Neural progenitor cell (in vitro differentiated cells): ENCODE data around the gene GABRQ. TPM values are rescaled to one million over a fixed set of nuclear protein-coding genes. Genes with fewer than 3 reads are reported as not detected.

ENCODE experiments used
- DNase-seq: peaks from one replicate; pipeline ENCODE4 v3.0.0-alpha.2; 2016; ENCODE audit warnings: low spot score
- H2AFZ ChIP-seq: fragments of 200-600 bp; sonication (generic); replicated peaks from 2 replicates; pipeline ENCODE4 v1.6.1; 2016; ENCODE audit warnings: antibody characterized with exemption
- H3F3A ChIP-seq: fragments of 200-600 bp; sonication (generic); 2 replicates; pipeline ENCODE4 v1.6.1; 2016; ENCODE audit warnings: antibody characterized with exemption, low read depth
- H3K27ac ChIP-seq: fragments of 200-600 bp; sonication (generic); 2 replicates; pipeline ENCODE4 v1.5.1; 2016; ENCODE audit warnings: mild to moderate bottlenecking
- H3K27me3 ChIP-seq: fragments of 200-600 bp; sonication (generic); 2 replicates; pipeline ENCODE4 v1.6.1; 2016; ENCODE audit warnings: mild to moderate bottlenecking, moderate library complexity
- H3K36me3 ChIP-seq: fragments of 200-600 bp; sonication (generic); 2 replicates; pipeline ENCODE4 v1.5.1; 2016
- H3K4me1 ChIP-seq: fragments of 200-600 bp; sonication (generic); 2 replicates; pipeline ENCODE4 v1.6.1; 2016; ENCODE audit warnings: mixed run types
- H3K4me2 ChIP-seq: fragments of 200-600 bp; sonication (generic); 2 replicates; pipeline ENCODE4 v1.6.1; 2016
- H3K4me3 ChIP-seq: fragments of 200-600 bp; sonication (generic); 2 replicates; pipeline ENCODE4 v1.5.1; 2016
- H3K79me2 ChIP-seq: fragments of 200-600 bp; sonication (generic); 2 replicates; pipeline ENCODE4 v1.6.1; 2016; ENCODE audit warnings: low read depth
- H3K9ac ChIP-seq: fragments of 200-600 bp; sonication (generic); 2 replicates; pipeline ENCODE4 v1.6.1; 2016
- H3K9me3 ChIP-seq: fragments of 200-600 bp; sonication (generic); 2 replicates; pipeline ENCODE4 v1.5.1; 2016; ENCODE audit warnings: low read depth
- H4K20me1 ChIP-seq: fragments of 200-600 bp; sonication (generic); 2 replicates; pipeline ENCODE4 v1.6.1; 2016; ENCODE audit warnings: low read depth
- H3K27ac Mint-ChIP-seq: 3 replicates; pipeline ENCODE4 v1.8.0; 2021; ENCODE audit warnings: mixed read lengths
- H3K27me3 Mint-ChIP-seq: 2 replicates; pipeline ENCODE4 v1.8.0; 2022; ENCODE audit warnings: low read depth, mild to moderate bottlenecking, inconsistent platforms, moderate library complexity, mixed read lengths; ENCODE audit not compliant: insufficient read depth
- H3K36me3 Mint-ChIP-seq: 3 replicates; pipeline ENCODE4 v1.8.0; 2021; ENCODE audit warnings: mixed read lengths
- H3K4me1 Mint-ChIP-seq: 3 replicates; pipeline ENCODE4 v1.8.0; 2021; ENCODE audit warnings: mixed read lengths
- H3K4me3 Mint-ChIP-seq: 3 replicates; pipeline ENCODE4 v1.8.0; 2021; ENCODE audit warnings: mild to moderate bottlenecking, moderate library complexity, mixed read lengths
- H3K9me3 Mint-ChIP-seq: 3 replicates; pipeline ENCODE4 v1.8.0; 2020; ENCODE audit warnings: mixed read lengths
- EZH2 ChIP-seq: fragments of 200-600 bp; sonication (generic); IDR thresholded peaks from 2 replicates; pipeline ENCODE4 v1.6.1; 2017; ENCODE audit warnings: antibody characterized with exemption, mild to moderate bottlenecking, moderate library complexity
- EZH2phosphoT487 ChIP-seq: fragments of 200-600 bp; sonication (generic); IDR thresholded peaks from 2 replicates; pipeline ENCODE4 v1.6.1; 2017; ENCODE audit warnings: antibody characterized with exemption
- total RNA-seq: library from RNA; depleted of rRNA; stranded (reverse); fragments of >200 nt; gene quantifications from 2 replicates; pipeline ENCODE4 v1.2.3, GENCODE V29; 2015; ENCODE audit warnings: low replicate concordance
- TF ChIP-seq, protein P1 (sequence below): fragments of 200-600 bp; sonication (generic); IDR thresholded peaks from 2 replicates; pipeline ENCODE4 v1.5.1; 2017; ENCODE audit warnings: antibody characterized with exemption, mild to moderate bottlenecking

GABRQ gene
- total RNA-seq, 1 donor from 2014 or later: 1.5 TPM

DNA sequence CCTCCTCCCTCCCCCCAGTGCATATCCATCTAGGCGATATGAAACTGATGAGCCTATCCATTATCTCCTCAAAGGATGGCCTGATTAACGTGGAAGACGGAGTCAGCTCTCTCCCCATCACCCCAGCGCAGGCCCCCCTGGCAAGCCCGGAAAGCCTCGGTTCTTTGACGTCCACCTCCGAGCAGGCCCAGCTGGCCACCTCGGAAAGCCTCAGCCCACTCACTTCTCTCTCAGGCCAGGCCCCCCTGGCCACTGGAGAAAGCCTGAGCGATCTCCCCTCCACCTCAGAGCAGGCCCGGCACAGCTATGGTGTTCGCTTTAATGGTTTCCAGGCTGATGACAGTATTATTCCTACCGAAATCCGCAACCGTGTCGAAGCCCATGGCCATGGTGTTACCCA is 14.8 kb downstream of the GABRQ start:
- Histone ChIP-seq H3K27ac (no peak overlapping the region), H3K9me3 (no peaks in the 10 kb centered on the region), H3K9ac (no peak overlapping the region), H3K36me3 (no peaks in the 10 kb centered on the region), H2AFZ (no peak overlapping the region), H3K4me3 (no peak overlapping the region), H3K79me2 (no peaks in the 10 kb centered on the region), H3F3A (no peaks in the 10 kb centered on the region), H3K4me1 (no peaks in the 10 kb centered on the region), H3K27me3 (no peaks in the 10 kb centered on the region), H3K4me2 (no peak overlapping the region), H4K20me1 (no peaks in the 10 kb centered on the region)
- Mint-ChIP-seq H3K27me3 (peaks cover 2% of the 10 kb centered on the region), H3K4me1 (no peaks in the 10 kb centered on the region), H3K9me3 (peaks cover 5% of the 10 kb centered on the region), H3K36me3 (no peaks in the 10 kb centered on the region), H3K4me3 (no peak overlapping the region), H3K27ac (no peak overlapping the region)
- TF ChIP-seq EZH2 (no peak), EZH2phosphoT487 (no peak)
- TF ChIP-seq, protein P1, sequence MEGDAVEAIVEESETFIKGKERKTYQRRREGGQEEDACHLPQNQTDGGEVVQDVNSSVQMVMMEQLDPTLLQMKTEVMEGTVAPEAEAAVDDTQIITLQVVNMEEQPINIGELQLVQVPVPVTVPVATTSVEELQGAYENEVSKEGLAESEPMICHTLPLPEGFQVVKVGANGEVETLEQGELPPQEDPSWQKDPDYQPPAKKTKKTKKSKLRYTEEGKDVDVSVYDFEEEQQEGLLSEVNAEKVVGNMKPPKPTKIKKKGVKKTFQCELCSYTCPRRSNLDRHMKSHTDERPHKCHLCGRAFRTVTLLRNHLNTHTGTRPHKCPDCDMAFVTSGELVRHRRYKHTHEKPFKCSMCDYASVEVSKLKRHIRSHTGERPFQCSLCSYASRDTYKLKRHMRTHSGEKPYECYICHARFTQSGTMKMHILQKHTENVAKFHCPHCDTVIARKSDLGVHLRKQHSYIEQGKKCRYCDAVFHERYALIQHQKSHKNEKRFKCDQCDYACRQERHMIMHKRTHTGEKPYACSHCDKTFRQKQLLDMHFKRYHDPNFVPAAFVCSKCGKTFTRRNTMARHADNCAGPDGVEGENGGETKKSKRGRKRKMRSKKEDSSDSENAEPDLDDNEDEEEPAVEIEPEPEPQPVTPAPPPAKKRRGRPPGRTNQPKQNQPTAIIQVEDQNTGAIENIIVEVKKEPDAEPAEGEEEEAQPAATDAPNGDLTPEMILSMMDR: no peak
- DNase-seq: no peak

- H3K9me3 ChIP-seq: no peaks in the 10 kb centered on the region
- no peak for DNase-seq
- no peak overlapping the region for H2AFZ ChIP-seq
- no peaks in the 10 kb centered on the region for H3K4me1 ChIP-seq
- no peaks in the 10 kb centered on the region for H3K79me2 ChIP-seq
- H3K27ac ChIP-seq: no peak overlapping the region
- peaks cover 4% of the 10 kb centered on the region for H3K9me3 Mint-ChIP-seq
- no peak overlapping the region for H3K9ac ChIP-seq
- no peaks in the 10 kb centered on the region for H3K27me3 ChIP-seq
- H3K4me2 ChIP-seq: no peak overlapping the region
- peaks cover 2% of the 10 kb centered on the region for H3K27me3 Mint-ChIP-seq
- H3K4me1 Mint-ChIP-seq: no peaks in the 10 kb centered on the region
- H3K4me3 Mint-ChIP-seq: no peak overlapping the region
- H3F3A ChIP-seq: no peaks in the 10 kb centered on the region
- no peak overlapping the region for H3K4me3 ChIP-seq
- H3K36me3 ChIP-seq: no peaks in the 10 kb centered on the region
- TF ChIP-seq EZH2 (no peak), EZH2phosphoT487 (no peak)
- no peaks in the 10 kb centered on the region for H3K36me3 Mint-ChIP-seq
- H4K20me1 ChIP-seq: no peaks in the 10 kb centered on the region
- H3K27ac Mint-ChIP-seq: no peak overlapping the region
These were observed 18.4 kb downstream of the GABRQ start for GRCh38 chrX:152656087-152656486.

GRCh38 chrX:152656890-152657289 is 19.2 kb downstream of the GABRQ start:
- H3K27ac ChIP-seq: no peak overlapping the region
- no peak overlapping the region for H3K9ac ChIP-seq
- H2AFZ ChIP-seq: no peak overlapping the region
- Mint-ChIP-seq H3K9me3 (peaks cover 4% of the 10 kb centered on the region), H3K4me3 (no peak overlapping the region), H3K4me1 (no peaks in the 10 kb centered on the region), H3K36me3 (no peaks in the 10 kb centered on the region), H3K27ac (no peak overlapping the region), H3K27me3 (peaks cover 2% of the 10 kb centered on the region)
- no peaks in the 10 kb centered on the region for H3F3A ChIP-seq
- no peaks in the 10 kb centered on the region for H3K9me3 ChIP-seq
- H3K4me3 ChIP-seq: no peak overlapping the region
- TF ChIP-seq EZH2 (no peak), EZH2phosphoT487 (no peak)
- TF ChIP-seq, protein P1: no peak
- no peaks in the 10 kb centered on the region for H3K36me3 ChIP-seq
- H3K27me3 ChIP-seq: no peaks in the 10 kb centered on the region
- no peaks in the 10 kb centered on the region for H4K20me1 ChIP-seq
- DNase-seq: no peak
- H3K4me1 ChIP-seq: no peaks in the 10 kb centered on the region
- no peak overlapping the region for H3K4me2 ChIP-seq
- no peaks in the 10 kb centered on the region for H3K79me2 ChIP-seq

DNA sequence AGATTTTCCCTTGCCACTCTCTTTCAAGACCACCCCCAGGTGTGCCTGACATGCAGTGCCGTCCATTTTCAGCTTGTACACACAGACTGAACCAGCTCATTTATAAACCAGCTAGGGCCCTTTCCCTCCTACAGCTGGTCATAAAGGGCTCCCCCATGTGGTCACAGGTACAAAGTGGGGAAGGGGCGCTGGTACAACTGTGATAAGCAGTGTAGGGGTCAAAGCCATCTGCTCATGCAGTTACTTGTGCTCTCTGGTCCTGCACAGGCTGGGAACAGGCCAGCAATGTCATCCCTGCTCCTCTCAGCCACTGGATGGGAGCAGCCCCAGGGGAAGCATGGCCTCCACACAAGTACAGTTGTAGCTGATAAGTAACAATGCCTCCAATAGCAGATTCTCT is 20.6 kb downstream of the GABRQ start:
- H4K20me1 ChIP-seq: no peaks in the 10 kb centered on the region
- peak; percentile 32 for DNase-seq
- no peaks in the 10 kb centered on the region for H3K36me3 Mint-ChIP-seq

More for the DNA sequence above, 20.6 kb downstream of the GABRQ start:
- Histone ChIP-seq H3K4me1 (no peaks in the 10 kb centered on the region), H3K27ac (no peak overlapping the region), H3F3A (no peaks in the 10 kb centered on the region), H3K79me2 (no peaks in the 10 kb centered on the region), H3K4me2 (no peak overlapping the region), H3K9me3 (no peaks in the 10 kb centered on the region), H3K9ac (no peak overlapping the region), H3K27me3 (no peaks in the 10 kb centered on the region), H3K4me3 (no peak overlapping the region), H3K36me3 (no peaks in the 10 kb centered on the region), H2AFZ (no peak overlapping the region)
- Mint-ChIP-seq H3K4me3 (no peak overlapping the region), H3K27me3 (no peaks in the 10 kb centered on the region), H3K9me3 (peaks cover 4% of the 10 kb centered on the region), H3K27ac (no peak overlapping the region), H3K4me1 (no peaks in the 10 kb centered on the region)
- TF ChIP-seq EZH2phosphoT487: no peak
- TF ChIP-seq, protein P1: peak; percentile 51
- TF ChIP-seq EZH2: no peak
